Measurements from ENCODE around the gene SNTG2. TPM values are rescaled to one million over a fixed set of nuclear protein-coding genes. Genes with fewer than 3 reads are reported as not detected.

SNTG2 gene
- total and polyA plus RNA-seq, 4 donors, result not detected

DNA sequence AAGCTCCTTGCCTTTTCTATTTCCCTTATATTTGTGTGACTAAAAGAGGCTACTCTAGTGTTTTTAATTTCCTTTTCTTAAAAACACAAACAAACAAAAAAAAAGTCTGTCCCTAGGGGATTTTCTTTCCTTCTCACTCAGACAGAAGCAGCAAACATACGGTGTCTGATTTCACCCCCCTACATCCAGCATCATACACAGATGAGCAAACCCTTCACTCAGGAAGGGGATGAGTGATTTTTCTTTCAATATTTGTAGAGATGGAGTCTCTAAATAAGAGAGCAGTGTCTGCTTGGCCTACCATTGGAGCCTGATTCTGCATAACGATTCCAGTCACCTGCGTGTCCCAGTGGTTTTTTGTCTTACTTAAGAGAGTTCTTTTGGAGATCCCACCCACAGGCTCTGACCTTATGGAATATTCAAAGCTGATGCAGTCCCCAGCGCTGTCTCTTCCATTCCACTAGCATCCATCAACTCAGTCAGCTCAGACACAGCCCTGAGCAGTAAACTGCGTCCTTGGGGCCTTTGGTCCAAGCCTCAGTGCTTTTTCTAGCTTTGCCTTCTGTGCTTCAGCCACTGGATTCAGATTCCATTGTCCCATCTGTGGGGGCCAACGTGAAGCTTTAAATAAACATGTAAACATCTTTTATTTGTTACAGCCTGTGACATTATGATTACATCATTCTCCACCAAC, 410.1 kb downstream of the SNTG2 start:
- Histone ChIP-seq H3K27me3 (ENCODE audit: control insufficient read depth in 4 of 4, insufficient read depth in 4 of 4, low read length in 3 of 4) (no peaks in the 10 kb centered on the region), H3K4me3 (ENCODE audit: low read depth in 1 of 3, low read length in 3 of 3) (no peak overlapping the region), H3K27ac (ENCODE audit: low read depth in 1 of 2, low read length in 2 of 2) (no peak overlapping the region), H3K9me3 (ENCODE audit: control insufficient read depth in 4 of 4, low read length in 3 of 4) (no peaks in the 10 kb centered on the region), H3K4me1 (ENCODE audit: control insufficient read depth in 4 of 4, insufficient read depth in 4 of 4, low read length in 3 of 4) (no peaks in the 10 kb centered on the region), H3K36me3 (ENCODE audit: control insufficient read depth in 4 of 4, insufficient read depth in 3 of 4, low read depth in 1 of 4, low read length in 3 of 4) (no peaks in the 10 kb centered on the region), H3K9ac (ENCODE audit: low read depth in 1 of 2, low read length in 2 of 2) (no peak overlapping the region)
- no peak for DNase-seq (ENCODE audit: low spot score)
- TF ChIP-seq RXRA (IDR thresholded peaks at IDR 0.05) (no peak), FOXA2 (IDR thresholded peaks at IDR 0.05) (no peak), TAF1 (conservative IDR thresholded peaks at IDR 0.05) (no peak), FOXA1 (IDR thresholded peaks at IDR 0.05) (no peak), YY1 (IDR thresholded peaks at IDR 0.05) (no peak), RAD21 (IDR thresholded peaks at IDR 0.05) (no peak), EGR1 (IDR thresholded peaks at IDR 0.05; ENCODE audit: low read depth in 2 of 2) (no peak), NR2F2 (IDR thresholded peaks at IDR 0.05) (no peak), MAX (IDR thresholded peaks at IDR 0.05) (no peak), JUND (IDR thresholded peaks at IDR 0.05) (no peak)
- TF ChIP-seq, protein P1, sequence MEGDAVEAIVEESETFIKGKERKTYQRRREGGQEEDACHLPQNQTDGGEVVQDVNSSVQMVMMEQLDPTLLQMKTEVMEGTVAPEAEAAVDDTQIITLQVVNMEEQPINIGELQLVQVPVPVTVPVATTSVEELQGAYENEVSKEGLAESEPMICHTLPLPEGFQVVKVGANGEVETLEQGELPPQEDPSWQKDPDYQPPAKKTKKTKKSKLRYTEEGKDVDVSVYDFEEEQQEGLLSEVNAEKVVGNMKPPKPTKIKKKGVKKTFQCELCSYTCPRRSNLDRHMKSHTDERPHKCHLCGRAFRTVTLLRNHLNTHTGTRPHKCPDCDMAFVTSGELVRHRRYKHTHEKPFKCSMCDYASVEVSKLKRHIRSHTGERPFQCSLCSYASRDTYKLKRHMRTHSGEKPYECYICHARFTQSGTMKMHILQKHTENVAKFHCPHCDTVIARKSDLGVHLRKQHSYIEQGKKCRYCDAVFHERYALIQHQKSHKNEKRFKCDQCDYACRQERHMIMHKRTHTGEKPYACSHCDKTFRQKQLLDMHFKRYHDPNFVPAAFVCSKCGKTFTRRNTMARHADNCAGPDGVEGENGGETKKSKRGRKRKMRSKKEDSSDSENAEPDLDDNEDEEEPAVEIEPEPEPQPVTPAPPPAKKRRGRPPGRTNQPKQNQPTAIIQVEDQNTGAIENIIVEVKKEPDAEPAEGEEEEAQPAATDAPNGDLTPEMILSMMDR (IDR thresholded peaks at IDR 0.05; ENCODE audit: low read depth, low read length, missing input control), result no peak
- TF ChIP-seq, protein P2, sequence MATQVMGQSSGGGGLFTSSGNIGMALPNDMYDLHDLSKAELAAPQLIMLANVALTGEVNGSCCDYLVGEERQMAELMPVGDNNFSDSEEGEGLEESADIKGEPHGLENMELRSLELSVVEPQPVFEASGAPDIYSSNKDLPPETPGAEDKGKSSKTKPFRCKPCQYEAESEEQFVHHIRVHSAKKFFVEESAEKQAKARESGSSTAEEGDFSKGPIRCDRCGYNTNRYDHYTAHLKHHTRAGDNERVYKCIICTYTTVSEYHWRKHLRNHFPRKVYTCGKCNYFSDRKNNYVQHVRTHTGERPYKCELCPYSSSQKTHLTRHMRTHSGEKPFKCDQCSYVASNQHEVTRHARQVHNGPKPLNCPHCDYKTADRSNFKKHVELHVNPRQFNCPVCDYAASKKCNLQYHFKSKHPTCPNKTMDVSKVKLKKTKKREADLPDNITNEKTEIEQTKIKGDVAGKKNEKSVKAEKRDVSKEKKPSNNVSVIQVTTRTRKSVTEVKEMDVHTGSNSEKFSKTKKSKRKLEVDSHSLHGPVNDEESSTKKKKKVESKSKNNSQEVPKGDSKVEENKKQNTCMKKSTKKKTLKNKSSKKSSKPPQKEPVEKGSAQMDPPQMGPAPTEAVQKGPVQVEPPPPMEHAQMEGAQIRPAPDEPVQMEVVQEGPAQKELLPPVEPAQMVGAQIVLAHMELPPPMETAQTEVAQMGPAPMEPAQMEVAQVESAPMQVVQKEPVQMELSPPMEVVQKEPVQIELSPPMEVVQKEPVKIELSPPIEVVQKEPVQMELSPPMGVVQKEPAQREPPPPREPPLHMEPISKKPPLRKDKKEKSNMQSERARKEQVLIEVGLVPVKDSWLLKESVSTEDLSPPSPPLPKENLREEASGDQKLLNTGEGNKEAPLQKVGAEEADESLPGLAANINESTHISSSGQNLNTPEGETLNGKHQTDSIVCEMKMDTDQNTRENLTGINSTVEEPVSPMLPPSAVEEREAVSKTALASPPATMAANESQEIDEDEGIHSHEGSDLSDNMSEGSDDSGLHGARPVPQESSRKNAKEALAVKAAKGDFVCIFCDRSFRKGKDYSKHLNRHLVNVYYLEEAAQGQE (IDR thresholded peaks at IDR 0.05), result no peak
- WGBS, result 73% methylated on average over 6 of the region's 6 CpGs

DNA sequence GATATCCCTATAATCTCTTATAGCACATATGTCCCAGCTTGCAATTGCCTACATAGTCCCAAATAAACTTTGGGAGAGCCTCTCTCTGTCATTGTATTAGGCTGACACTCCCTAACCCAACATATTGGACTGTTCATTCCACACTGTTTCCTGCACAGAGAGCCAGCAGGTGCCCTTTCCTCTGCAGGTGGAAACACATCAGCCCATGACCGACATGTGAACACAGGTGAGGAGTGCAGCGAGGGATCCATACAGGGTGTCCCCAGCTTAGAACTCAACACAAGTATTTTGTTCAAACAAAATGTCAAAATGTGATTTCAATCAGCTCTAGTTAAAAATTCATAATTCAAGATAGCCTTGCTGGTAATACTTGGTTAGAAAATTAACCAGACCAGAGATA, 412.7 kb downstream of the SNTG2 start:
- Histone ChIP-seq H3K27ac (ENCODE audit: low read depth in 1 of 2, low read length in 2 of 2) (no peak overlapping the region), H3K36me3 (ENCODE audit: control insufficient read depth in 4 of 4, insufficient read depth in 3 of 4, low read depth in 1 of 4, low read length in 3 of 4) (no peaks in the 10 kb centered on the region), H3K4me3 (ENCODE audit: low read depth in 1 of 3, low read length in 3 of 3) (no peak overlapping the region), H3K27me3 (ENCODE audit: control insufficient read depth in 4 of 4, insufficient read depth in 4 of 4, low read length in 3 of 4) (peaks cover 0 to 3% (median 0%) of the 10 kb centered on the region in 4 donors), H3K9ac (ENCODE audit: low read depth in 1 of 2, low read length in 2 of 2) (no peak overlapping the region), H3K4me1 (ENCODE audit: control insufficient read depth in 4 of 4, insufficient read depth in 4 of 4, low read length in 3 of 4) (no peaks in the 10 kb centered on the region), H3K9me3 (ENCODE audit: control insufficient read depth in 4 of 4, low read length in 3 of 4) (no peaks in the 10 kb centered on the region)
- no peak for DNase-seq (ENCODE audit: low spot score)
- WGBS, result 83% methylated on average over 2 of the region's 2 CpGs
- TF ChIP-seq HNF4G (IDR thresholded peaks at IDR 0.05) (no peak), GABPA (IDR thresholded peaks at IDR 0.05 in 1 of 2, conservative IDR thresholded peaks at IDR 0.05 in 1 of 2) (no peak), FOXA1 (IDR thresholded peaks at IDR 0.05) (no peak), FOXA2 (IDR thresholded peaks at IDR 0.05) (no peak)
- TF ChIP-seq, protein P1 (IDR thresholded peaks at IDR 0.05; ENCODE audit: low read depth, low read length, missing input control), result no peak
